GM12874 (cell line): ENCODE measurements around the gene CREB3L2.

Source experiments
- TF ChIP-seq, protein P1 (sequence below): IDR thresholded peaks from 2 replicates; pipeline ENCODE4 v1.5.1; 2011; ENCODE audit warnings: low read depth, mild to moderate bottlenecking, control low read depth, low read length, moderate library complexity; ENCODE audit not compliant: insufficient read depth

Gene CREB3L2

DNA sequence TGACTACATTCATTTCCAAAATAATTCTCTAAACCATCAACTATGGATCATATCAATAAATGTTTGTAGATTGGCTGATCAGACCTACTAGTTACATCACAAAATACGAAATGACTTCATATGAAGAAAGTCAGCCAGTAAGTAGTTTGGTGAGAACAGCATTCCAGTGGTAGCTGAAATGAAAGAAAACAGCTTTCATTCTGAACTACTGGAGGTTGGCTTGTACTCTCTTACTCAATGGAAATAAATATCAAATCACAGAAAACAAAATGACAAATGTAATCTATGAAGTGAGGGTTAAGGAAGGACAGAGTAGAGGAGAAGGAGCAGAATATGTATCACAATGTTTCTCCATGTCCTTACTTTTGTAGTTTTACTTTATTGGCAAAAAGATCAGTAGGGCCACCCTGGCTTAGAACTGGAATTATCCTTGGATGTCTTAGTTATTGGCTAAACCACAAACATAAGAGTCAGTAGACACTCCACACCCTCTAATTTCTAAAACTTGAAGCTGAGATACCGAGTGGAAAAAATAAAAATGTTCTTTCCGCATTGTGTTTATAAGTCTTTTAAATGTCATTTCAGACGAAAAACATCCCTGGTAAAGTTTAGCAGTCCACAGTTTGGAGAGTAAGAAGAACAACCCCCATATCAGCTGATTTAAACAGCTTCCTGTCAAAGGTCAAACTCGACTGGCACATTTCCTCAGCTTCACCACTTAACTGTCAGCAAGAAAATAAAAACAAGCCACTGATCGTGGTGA, 81.1 kb downstream of the CREB3L2 start:
- TF ChIP-seq, protein P1, sequence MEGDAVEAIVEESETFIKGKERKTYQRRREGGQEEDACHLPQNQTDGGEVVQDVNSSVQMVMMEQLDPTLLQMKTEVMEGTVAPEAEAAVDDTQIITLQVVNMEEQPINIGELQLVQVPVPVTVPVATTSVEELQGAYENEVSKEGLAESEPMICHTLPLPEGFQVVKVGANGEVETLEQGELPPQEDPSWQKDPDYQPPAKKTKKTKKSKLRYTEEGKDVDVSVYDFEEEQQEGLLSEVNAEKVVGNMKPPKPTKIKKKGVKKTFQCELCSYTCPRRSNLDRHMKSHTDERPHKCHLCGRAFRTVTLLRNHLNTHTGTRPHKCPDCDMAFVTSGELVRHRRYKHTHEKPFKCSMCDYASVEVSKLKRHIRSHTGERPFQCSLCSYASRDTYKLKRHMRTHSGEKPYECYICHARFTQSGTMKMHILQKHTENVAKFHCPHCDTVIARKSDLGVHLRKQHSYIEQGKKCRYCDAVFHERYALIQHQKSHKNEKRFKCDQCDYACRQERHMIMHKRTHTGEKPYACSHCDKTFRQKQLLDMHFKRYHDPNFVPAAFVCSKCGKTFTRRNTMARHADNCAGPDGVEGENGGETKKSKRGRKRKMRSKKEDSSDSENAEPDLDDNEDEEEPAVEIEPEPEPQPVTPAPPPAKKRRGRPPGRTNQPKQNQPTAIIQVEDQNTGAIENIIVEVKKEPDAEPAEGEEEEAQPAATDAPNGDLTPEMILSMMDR: no peak

DNA sequence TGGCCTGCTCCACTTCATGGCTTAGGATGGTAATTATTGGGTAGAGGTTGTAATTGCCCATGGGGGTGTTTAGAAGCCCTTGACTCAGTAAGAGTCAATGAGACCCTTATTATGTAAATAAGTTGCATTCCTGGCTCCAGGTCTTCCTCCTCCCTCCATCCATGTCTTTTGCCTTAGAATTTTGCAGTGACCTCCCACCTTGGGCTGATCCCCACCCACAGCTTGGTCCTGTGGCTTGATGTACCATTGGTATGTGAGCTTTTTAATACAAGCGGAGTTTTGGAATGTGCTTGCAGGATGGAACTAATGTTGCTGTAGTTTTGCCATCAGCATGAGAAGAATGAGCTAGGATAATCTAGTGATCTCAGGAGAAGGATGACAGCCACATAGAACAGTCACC, 81.9 kb downstream of the CREB3L2 start:
- TF ChIP-seq, protein P1: no peak

DNA sequence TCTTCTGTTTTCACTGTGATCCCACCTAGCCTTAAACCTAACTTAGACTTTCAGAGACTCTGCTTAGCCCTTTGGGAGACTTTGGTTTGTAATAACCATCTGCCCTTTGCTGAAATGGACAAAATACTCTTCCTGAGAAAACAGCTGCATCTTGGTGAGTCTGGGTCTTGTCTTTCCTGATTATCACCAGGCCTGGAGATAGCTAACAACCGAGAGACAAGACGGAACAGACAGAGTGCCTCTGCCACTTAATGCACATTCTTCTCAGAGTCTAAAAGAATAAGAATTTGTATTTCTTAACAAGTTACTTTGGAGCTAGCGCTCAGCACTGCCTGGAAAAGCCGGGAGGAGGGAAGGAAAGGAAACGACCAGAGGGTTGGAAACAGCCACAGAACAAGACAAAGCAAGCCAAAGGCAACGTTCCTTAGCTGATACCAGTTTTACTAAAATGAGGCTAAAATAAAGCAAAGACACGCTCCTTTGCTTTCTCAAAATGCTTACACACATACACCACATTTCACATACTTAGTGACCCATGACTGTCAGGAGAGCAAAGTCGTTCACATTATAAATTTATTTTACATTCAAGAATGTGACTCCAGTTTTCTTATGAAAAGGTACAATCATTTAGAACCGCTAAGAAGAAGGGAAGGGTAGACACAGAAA, 84.8 kb downstream of the CREB3L2 start:
- TF ChIP-seq, protein P1: no peak

DNA sequence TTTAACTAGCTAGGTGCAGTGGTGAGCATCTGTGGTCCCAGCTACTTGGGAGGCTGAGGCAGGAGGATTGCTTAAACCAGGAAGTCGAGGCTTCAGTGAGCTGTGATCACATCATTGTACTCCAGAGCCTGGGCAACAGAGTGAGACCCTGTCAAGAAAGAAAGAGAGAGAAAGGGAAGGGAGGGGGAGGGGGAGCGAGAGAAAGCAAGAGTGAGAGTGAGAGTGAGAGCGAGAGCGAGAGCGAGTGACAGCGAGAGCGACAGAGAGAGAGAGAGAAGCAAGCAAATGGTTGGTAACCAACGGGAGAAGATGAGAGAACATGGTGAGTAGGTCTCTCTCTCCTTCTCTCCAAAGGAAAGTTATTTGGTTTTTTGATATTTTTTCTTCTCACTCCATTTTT, 85.3 kb downstream of the CREB3L2 start:
- TF ChIP-seq, protein P1: no peak

DNA sequence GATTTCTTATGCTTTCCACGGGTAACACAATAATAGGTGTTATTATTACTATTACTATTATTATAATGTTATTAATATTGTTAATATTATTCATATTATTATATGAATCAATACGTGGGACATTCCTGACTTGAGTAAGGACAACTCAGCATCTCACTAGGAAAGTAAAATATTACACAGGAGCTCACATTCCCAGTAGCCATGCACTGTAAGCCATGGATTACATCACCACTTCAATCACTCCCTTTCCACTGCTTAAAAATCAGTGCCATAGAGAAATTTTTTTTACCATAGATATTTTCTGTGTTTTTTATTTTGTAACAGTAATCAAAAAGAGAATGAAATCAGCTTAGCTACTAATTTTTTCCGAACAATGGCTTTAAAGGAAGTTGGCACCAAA, 86.6 kb downstream of the CREB3L2 start:
- TF ChIP-seq, protein P1: no peak

DNA sequence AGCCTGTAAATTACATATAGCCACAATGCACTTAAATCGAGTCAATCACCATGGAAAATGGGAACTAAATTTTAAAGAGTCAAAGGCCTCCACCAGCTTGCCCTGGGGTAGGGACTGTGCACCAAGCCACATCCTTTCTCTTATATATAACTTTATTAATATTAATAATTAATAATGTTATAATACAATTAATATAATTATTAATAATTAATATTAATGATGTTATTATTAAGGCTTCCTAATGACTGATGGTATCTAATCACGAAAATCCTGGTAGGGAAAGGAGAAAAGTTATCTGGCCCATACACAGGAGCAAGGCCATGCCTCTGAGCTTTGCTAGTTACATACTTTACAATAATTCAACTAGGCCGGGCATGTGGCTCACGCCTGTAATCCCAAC, 87.9 kb downstream of the CREB3L2 start:
- TF ChIP-seq, protein P1: no peak

DNA sequence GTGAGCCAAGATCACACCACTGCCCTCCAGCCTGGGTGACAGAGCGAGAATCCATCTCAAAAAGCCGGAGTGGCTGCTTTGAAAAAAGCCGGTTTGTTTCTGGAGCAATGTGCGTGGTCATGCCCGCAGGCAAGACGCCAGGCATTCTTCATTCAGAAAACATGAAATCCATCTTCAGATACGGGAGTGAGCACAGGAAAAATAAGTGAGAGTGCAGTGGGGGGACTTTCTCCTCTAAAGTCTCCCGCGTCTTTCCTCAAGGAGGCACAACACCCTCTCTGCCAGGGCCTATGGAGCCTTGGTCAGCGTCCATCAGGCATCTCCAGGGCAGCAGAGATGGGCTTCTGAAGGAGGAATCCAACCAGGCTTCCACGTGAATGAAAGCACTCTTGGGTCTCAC, 92.8 kb downstream of the CREB3L2 start:
- TF ChIP-seq, protein P1: no peak
